OCI-LY3 (cell line): Measurements from ENCODE around the gene MRTFA.

Source experiments
- H2AFZ ChIP-seq: fragments of 200-600, 300-600 bp; shearing (Covaris generic); 2 replicates; pipeline ENCODE4 v1.6.0; 2014; ENCODE audit warnings: antibody characterized with exemption, low read depth, low read length
- H3K27ac ChIP-seq: fragments of 200-600, 300-600 bp; sonication (generic); 2 replicates; pipeline ENCODE4 v1.5.1; 2014; ENCODE audit warnings: mild to moderate bottlenecking, low read length, moderate library complexity, mixed read lengths
- H3K27me3 ChIP-seq: fragments of 200-600, 300-600 bp; sonication (generic); 2 replicates; pipeline ENCODE4 v1.6.1; 2014; ENCODE audit warnings: low read depth, low read length, mixed read lengths
- H3K36me3 ChIP-seq: fragments of 200-600, 300-600 bp; sonication (generic); replicated peaks from 2 replicates; pipeline ENCODE3; 2014; ENCODE audit warnings: low read depth, low read length, mixed read lengths
- H3K4me1 ChIP-seq: fragments of 300-600, 200-600 bp; sonication (generic); 2 replicates; pipeline ENCODE4 v1.6.1; 2014; ENCODE audit warnings: low read length, mixed read lengths
- H3K4me2 ChIP-seq: fragments of 200-600, 300-600 bp; sonication (generic); 2 replicates; pipeline ENCODE4 v1.6.1; 2014; ENCODE audit warnings: low read length, mixed read lengths
- H3K4me3 ChIP-seq: fragments of 300-600, 200-600 bp; sonication (generic); 2 replicates; pipeline ENCODE4 v1.5.1; 2014; ENCODE audit warnings: antibody characterized with exemption, mild to moderate bottlenecking, low read length, moderate library complexity
- H3K79me2 ChIP-seq: fragments of 300-600, 200-600 bp; shearing (Covaris generic); 2 replicates; pipeline ENCODE4 v1.6.1; 2014; ENCODE audit warnings: mild to moderate bottlenecking, low read length, mixed read lengths
- H3K9ac ChIP-seq: fragments of 300-600, 200-600 bp; shearing (Covaris generic); 2 replicates; pipeline ENCODE4 v1.6.0; 2014; ENCODE audit warnings: mild to moderate bottlenecking, low read length, moderate library complexity
- H3K9me3 ChIP-seq: fragments of 200-600, 300-600 bp; shearing (Covaris generic); 2 replicates; pipeline ENCODE4 v1.6.1; 2014; ENCODE audit warnings: low read length, mixed read lengths; ENCODE audit not compliant: insufficient read depth
- H4K20me1 ChIP-seq: fragments of 200-600, 300-600 bp; sonication (generic); 2 replicates; pipeline ENCODE4 v1.6.1; 2016; ENCODE audit warnings: low read length, mixed read lengths; ENCODE audit not compliant: insufficient read depth
- CTCF ChIP-seq: fragments of 200-600, 300-600 bp; sonication (generic); IDR thresholded peaks from 2 replicates; pipeline ENCODE4 v1.5.1; 2014; ENCODE audit warnings: antibody characterized with exemption, low read length, low read depth
- EZH2phosphoT487 ChIP-seq: fragments of 200-600 bp; shearing (Covaris generic); IDR thresholded peaks from 2 replicates; pipeline ENCODE4 v1.6.1; 2018; ENCODE audit warnings: antibody characterized with exemption, mixed run types, low read depth

The MRTFA gene

GRCh38 chr22:40593460-40594273, 42.9 kb downstream of the MRTFA start:
- Histone ChIP-seq H3K4me2 (peak overlapping the region; percentile 79), H3K9ac (peak overlapping the region; percentile 70), H3K4me3 (peak overlapping the region; percentile 58), H3K36me3 (peaks cover 6% of the 10 kb centered on the region), H4K20me1 (no peaks in the 10 kb centered on the region), H3K79me2 (peaks cover 85% of the 10 kb centered on the region), H3K9me3 (no peaks in the 10 kb centered on the region), H3K27me3 (no peaks in the 10 kb centered on the region), H3K27ac (peak overlapping the region; percentile 95), H2AFZ (0 out of 2 replicates have a peak overlapping the region, but pooled peaks have one; percentile 6), H3K4me1 (peaks cover 69% of the 10 kb centered on the region)
- no peak for TF ChIP-seq EZH2phosphoT487
- no peak for TF ChIP-seq CTCF

GRCh38 chr22:40592352-40593113, 44.0 kb downstream of the MRTFA start:
- Histone ChIP-seq H3K27me3 (no peaks in the 10 kb centered on the region), H4K20me1 (no peaks in the 10 kb centered on the region), H3K4me1 (peaks cover 58% of the 10 kb centered on the region), H3K4me3 (peak overlapping the region; percentile 58), H2AFZ (no peak overlapping the region), H3K36me3 (peaks cover 6% of the 10 kb centered on the region), H3K27ac (peak overlapping the region; percentile 95), H3K79me2 (peaks cover 81% of the 10 kb centered on the region), H3K9me3 (no peaks in the 10 kb centered on the region), H3K9ac (peak overlapping the region; percentile 70), H3K4me2 (peak overlapping the region; percentile 79)
- TF ChIP-seq EZH2phosphoT487 (no peak), CTCF (peak; percentile 57)

- no peak overlapping the region for H3K4me2 ChIP-seq
- H2AFZ ChIP-seq: no peak overlapping the region
- peaks cover 55% of the 10 kb centered on the region for H3K79me2 ChIP-seq
- no peak overlapping the region for H3K4me3 ChIP-seq
- TF ChIP-seq EZH2phosphoT487 (no peak), CTCF (no peak)
- no peaks in the 10 kb centered on the region for H4K20me1 ChIP-seq
- peaks cover 4% of the 10 kb centered on the region for H3K9me3 ChIP-seq
- H3K4me1 ChIP-seq: peaks cover 40% of the 10 kb centered on the region
- no peaks in the 10 kb centered on the region for H3K27me3 ChIP-seq
- H3K27ac ChIP-seq: no peak overlapping the region
- H3K9ac ChIP-seq: no peak overlapping the region
- peaks cover 16% of the 10 kb centered on the region for H3K36me3 ChIP-seq
Measured at GRCh38 chr22:40588726-40589125, 47.8 kb downstream of the MRTFA start.

GRCh38 chr22:40586781-40587180, 49.7 kb downstream of the MRTFA start:
- Histone ChIP-seq H2AFZ (no peak overlapping the region), H3K27me3 (no peaks in the 10 kb centered on the region), H3K4me1 (peaks cover 38% of the 10 kb centered on the region), H4K20me1 (no peaks in the 10 kb centered on the region), H3K79me2 (peaks cover 57% of the 10 kb centered on the region), H3K4me2 (no peak overlapping the region), H3K9me3 (peaks cover 7% of the 10 kb centered on the region), H3K36me3 (peaks cover 25% of the 10 kb centered on the region), H3K27ac (no peak overlapping the region), H3K4me3 (no peak overlapping the region), H3K9ac (no peak overlapping the region)
- TF ChIP-seq CTCF (no peak), EZH2phosphoT487 (no peak)
